ENCODE results near the gene MYBPHL. TPM values are rescaled to one million over a fixed set of nuclear protein-coding genes. Genes with fewer than 3 reads are reported as not detected.

The MYBPHL gene
- total RNA-seq, 4 donors from 2014 or later, result 0.46 TPM; not detected in 3

GRCh38 chr1:109281680-109282496 lies 24.9 kb downstream of the MYBPHL start:
- peaks cover 0 to 21% of the 10 kb centered on the region in 2 donors for H3K36me3 ChIP-seq
- WGBS, 2 donors (ENCODE audit: low coverage in 1 of 2), result 24 to 51% methylated on average over 3 to 5 of the region's 28 CpGs
- peak overlapping the region in 3 of 4 donors; percentile 87 to 92 (median 88) for H3K27ac ChIP-seq
- peaks cover 0 to 70% (median 21%) of the 10 kb centered on the region in 3 donors for H3K4me1 ChIP-seq
- no peaks in the 10 kb centered on the region for H3K27me3 ChIP-seq
- H3K9me3 ChIP-seq, result no peaks in the 10 kb centered on the region
- ATAC-seq, result no peak
- H3K4me3 ChIP-seq, result peak overlapping the region; percentile 36 to 65
- TF ChIP-seq EP300 (IDR thresholded peaks at IDR 0.05) (no peak), POLR2A (IDR thresholded peaks at IDR 0.05) (no peak), POLR2AphosphoS5 (IDR thresholded peaks at IDR 0.05) (no peak), CTCF (IDR thresholded peaks at IDR 0.05) (no peak)

- Histone ChIP-seq H3K27ac (peak overlapping the region in 2 of 4 donors; percentile 35 to 87), H3K27me3 (no peaks in the 10 kb centered on the region), H3K9me3 (no peaks in the 10 kb centered on the region), H3K4me1 (peaks cover 0 to 78% (median 21%) of the 10 kb centered on the region in 3 donors), H3K36me3 (peaks cover 0 to 21% of the 10 kb centered on the region in 2 donors), H3K4me3 (peak overlapping the region in 1 of 2 donors; percentile 65)
- no peak for ATAC-seq
- WGBS, 2 donors (ENCODE audit: low coverage in 1 of 2), result 44 to 80% methylated on average over 1 to 3 of the region's 12 CpGs
- no peak for TF ChIP-seq EP300 (IDR thresholded peaks at IDR 0.05)
- TF ChIP-seq CTCF (IDR thresholded peaks at IDR 0.05), result no peak
- no peak for TF ChIP-seq POLR2A (IDR thresholded peaks at IDR 0.05)
- no peak for TF ChIP-seq POLR2AphosphoS5 (IDR thresholded peaks at IDR 0.05)
These were observed 25.9 kb downstream of the MYBPHL start for GRCh38 chr1:109280862-109281261.

GRCh38 chr1:109279615-109280278 lies 27.1 kb downstream of the MYBPHL start:
- Histone ChIP-seq H3K36me3 (peaks cover 0 to 21% of the 10 kb centered on the region in 2 donors), H3K27me3 (no peaks in the 10 kb centered on the region), H3K9me3 (no peaks in the 10 kb centered on the region), H3K4me1 (peaks cover 3 to 84% (median 21%) of the 10 kb centered on the region in 3 donors), H3K27ac (peak overlapping the region in 2 of 4 donors; percentile 20 to 24), H3K4me3 (no peak overlapping the region)
- ATAC-seq, result no peak
- TF ChIP-seq POLR2A (IDR thresholded peaks at IDR 0.05) (no peak), CTCF (IDR thresholded peaks at IDR 0.05) (no peak), POLR2AphosphoS5 (IDR thresholded peaks at IDR 0.05) (no peak), EP300 (IDR thresholded peaks at IDR 0.05) (no peak)
- WGBS, 2 donors (ENCODE audit: low coverage in 1 of 2), result 74 to 80% methylated on average over 1 to 4 of the region's 5 CpGs

- ATAC-seq, result peak; percentile 47
- Histone ChIP-seq H3K9me3 (no peaks in the 10 kb centered on the region), H3K27ac (peak overlapping the region in 3 of 4 donors; percentile 46 to 65 (median 56)), H3K4me1 (peaks cover 6 to 80% (median 17%) of the 10 kb centered on the region in 3 donors), H3K4me3 (no peak overlapping the region), H3K27me3 (no peaks in the 10 kb centered on the region), H3K36me3 (peaks cover 0 to 31% of the 10 kb centered on the region in 2 donors)
- TF ChIP-seq CTCF (IDR thresholded peaks at IDR 0.05) (peak in 3 of 4 experiments; percentile 88 to 92 (median 88)), POLR2AphosphoS5 (IDR thresholded peaks at IDR 0.05) (no peak)
- WGBS, 2 donors (ENCODE audit: low coverage in 1 of 2), result 21% methylated on average over 2 of the region's 7 CpGs; no CpG with 5 or more reads in 1 of the 2 donors
These were observed 29.2 kb downstream of the MYBPHL start for GRCh38 chr1:109277434-109278204.
